COLO668 (cell line): ENCODE results near the gene APOBEC2.

Source experiments
- DNase-seq: peaks from one replicate; lab custom pipeline; 2025; ENCODE audit not compliant: unreplicated experiment; lab: John Stamatoyannopoulos, UW

Gene APOBEC2

DNA sequence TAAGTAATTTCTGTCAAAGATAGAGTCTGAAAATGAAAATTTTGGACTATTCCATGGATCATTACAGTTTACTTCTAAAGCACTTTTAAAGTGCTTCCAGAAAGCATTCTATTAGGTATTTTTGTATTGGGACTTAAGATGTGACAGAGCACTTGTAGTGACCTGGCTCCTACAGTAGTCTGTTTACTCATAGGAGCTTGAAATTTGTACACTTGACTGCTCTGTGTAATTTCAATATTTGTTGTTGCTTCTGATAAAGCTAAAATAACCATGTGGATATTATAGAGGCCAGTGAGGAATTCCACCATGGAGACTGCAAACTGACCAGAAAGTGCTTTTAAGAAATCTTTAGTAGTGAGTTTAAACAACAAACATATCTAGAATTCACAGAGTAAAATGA lies 30.1 kb downstream of the APOBEC2 start:
- no peak for DNase-seq

DNA sequence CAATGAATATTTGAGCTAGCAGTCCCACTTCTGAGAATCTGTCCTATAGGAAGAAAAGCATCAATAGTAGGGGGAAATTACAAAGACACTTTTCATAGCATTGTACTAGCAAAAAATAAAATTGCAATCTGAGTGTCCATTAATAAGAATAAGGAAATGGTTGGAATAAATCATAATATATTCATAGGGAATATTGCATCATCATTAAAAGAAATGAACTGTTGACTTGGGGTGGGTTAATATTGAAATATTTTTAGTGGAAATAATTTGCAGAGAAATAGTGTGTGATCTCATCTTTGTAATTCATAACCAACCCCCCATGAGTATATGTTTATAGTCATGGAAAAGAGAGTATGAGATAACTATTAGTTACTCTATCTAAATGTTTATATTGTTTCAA lies 32.2 kb downstream of the APOBEC2 start:
- DNase-seq, result no peak

DNA sequence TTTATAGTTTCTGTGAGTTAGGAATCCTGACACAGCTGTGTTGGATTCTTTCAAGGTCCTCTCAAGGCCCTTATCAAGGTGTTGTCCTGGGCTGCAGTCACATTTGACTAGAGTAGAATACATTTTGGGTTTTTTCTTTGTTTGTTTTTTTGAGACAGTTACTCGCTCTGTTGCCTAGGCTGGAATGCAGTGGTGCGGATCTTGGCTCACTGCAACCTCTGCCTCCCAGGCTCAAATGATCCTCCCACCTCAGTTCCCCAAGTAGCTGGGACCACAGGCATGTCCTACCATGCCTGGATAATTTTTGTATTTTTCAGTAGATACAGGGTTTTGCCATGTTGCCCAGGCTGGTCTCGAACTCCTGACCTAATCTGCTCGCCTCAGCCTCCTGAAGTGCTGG lies 35.4 kb downstream of the APOBEC2 start:
- DNase-seq, result no peak

DNA sequence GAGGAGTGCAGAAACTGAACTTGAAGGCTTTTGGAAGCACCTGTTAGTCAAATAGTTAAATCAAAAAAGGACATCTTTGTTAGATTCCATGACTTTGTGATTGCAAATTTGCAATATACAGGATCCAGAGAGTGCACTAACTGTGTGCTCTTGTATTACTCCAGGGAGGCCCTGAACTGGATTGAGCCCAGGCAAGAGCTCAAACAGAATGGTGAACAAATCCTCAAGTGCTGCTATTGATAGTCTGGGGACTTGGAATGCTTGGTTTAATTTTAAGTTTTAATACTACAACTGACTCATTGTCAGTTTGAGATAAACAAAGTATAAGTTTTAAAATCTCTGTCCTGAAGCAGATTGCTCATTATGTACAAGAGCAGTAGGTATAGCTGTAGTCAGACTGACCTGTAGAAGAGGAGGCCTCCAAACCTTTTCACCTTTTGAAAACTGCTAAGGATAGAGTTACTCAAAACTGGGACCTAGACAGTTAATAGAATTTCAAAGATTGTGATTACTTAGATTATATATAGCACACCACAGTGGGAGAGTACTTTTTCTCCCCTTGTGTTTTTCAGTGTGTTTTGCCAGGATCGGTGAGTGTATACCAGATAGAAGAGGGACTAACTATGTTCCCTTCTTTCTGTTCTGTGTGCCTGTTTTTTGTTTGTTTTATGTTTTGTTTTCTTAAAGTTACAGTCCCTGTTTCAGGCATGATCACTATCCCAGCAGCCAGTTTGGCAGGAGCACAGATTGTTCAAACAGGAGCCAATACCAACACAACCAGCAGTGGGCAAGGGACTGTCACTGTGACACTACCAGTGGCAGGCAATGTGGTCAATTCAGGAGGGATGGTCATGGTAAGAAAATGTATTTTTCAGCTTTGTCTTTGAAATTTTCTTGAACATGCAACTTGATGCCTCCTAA lies 38.1 kb downstream of the APOBEC2 start:
- no peak for DNase-seq

DNA sequence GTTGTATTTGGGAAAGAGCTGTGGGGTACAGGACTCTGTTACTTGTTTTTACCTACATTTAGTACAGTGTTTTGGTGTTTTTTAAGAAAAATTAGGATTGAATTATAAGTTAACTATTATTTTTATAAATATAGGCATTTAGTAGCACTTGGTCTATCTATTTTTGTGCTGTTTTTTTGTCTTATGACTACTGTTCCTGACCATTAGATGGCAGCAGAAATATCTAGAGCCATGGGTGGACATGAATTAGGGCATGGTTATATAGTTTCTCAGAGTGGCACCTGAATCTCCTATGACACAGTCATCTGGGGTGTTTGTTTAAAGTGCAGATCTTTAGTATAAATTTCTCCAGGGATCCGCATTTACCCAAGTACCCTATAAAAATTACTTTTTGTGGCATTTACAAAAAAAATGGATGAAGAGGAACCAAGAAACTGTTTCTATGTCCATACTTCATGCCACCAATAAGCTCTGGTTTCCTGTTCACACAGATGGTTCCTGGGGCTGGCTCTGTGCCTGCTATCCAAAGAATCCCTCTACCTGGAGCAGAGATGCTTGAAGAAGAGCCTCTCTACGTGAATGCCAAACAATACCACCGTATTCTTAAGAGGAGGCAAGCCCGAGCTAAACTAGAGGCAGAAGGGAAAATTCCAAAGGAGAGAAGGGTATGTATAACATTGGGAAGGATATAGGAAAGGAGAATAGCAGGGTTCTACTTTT lies 39.6 kb downstream of the APOBEC2 start:
- no peak for DNase-seq

DNA sequence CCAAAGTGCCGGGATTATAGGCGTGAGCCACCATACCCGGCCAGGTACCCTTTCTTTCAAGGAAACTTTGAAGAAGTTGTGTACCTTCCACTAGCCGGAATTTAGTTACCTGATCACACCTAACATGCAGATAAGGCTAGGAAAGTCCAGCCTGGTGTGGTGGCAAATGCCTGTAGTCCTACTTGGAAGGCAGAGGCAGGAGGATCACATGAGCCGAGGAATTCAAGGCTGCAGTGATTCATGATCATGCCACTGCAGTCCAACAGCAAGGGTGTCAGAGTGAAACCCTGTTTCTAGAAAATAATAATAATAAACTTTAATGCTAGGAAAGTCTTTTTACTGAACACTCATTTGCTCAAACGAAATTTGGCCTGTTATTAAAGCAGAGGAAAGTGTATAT lies 40.7 kb downstream of the APOBEC2 start:
- no peak for DNase-seq

DNA sequence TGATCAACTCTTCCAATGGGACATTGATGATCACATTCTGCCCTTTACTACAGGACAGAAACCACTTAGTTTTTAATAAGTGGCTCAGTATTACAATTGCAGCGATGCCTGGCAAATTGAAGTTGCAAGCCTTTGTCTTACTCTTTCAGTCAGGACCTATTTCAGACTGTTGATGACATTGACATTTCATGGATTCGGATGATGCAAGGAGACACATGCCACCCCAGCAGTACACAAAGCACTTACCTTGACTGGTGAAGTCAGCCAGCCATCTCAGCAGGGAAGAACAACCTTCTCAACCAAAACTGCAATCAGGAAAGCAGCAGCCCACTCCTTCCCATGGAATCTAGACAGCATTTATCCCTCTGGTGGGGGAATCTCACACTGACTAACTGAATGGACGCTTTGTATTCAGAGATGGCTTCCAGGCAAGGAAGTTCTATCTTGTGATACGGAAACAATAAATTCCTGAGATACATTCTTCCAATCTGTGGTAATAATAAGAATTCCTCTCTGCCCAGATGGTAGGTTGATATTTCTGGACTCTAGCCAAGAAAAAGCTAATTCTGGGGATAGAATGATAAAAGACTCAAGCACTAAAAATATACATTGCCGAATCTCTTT lies 44.6 kb downstream of the APOBEC2 start:
- no peak for DNase-seq

DNA sequence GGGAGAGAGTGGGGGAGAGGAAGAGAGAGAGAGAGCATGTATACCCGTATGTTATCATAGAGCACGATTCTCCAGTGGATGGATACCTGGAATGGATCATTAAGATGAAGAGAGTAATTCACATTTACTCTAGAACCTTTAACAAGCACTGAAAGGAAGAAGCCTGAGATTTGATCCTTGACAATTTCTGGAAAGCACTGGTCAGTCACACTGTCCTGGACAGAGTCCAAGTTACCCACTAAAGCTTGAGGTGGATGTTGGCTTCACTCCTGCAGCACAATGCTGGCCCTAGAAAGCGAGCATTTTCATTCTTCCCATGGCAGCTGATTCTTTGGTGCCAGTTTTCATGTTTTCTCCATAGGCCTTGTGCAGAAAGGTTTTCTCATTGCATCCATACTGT lies 45.4 kb downstream of the APOBEC2 start:
- no peak for DNase-seq

DNA sequence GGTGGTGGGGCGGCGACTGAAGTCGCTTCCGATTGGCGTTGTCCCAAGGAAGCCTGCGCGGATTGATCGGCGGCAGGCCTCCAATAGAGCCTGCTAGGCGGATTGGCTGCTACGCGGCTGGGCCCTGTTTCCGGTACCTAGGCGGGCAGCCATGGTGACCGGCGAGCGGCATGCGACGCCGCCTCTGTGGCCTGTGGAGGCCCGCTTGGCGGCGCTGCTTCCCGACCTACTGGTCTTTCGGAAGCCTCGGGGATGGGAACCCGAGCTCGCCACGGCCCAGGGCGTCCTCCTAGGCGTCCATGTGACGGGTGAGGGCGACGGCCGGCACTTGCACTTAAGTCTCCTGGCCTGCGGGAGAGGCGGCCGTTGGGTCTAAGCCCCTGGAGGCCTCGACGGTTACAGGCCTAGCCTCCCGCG lies 47.9 kb downstream of the APOBEC2 start:
- DNase-seq, result no peak

DNA sequence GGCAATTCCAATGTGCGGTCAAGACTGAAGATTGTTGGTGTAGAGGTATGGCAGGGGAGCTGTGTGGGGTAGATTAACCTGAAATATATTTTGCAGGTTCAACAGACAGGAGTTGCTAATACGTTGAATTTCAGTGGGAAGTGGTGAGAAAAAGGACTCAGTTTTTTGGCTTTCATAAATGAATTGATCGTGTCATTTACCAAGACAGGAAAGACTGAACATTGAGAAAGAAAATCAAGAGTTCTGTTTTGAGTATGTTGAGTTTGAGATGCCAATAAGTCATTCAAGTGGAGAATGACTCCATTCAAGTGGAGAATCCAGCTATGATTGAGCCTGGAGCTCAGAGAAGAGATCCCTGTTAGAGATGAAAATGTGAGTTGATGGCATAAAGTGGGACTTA lies 50.8 kb downstream of the APOBEC2 start:
- no peak for DNase-seq

DNA sequence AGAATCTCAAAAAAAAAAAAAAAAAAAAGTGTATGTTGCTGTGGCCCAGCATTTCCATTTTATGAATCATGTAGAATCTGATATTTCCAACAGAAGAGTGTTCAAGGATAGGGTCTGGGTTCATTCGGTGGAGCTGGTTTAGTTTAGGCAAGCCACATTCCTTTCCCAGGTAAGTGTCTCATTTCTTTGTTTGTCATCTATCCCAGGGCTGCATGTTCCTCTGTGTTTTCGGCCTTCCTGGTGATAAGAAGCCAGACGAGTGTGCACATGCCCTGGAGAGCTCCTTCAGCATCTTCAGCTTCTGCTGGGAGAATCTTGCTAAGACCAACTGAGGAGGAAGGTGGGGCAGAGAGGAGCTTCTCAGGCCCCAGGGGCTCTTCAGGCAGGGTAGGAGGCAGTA lies 58.0 kb downstream of the APOBEC2 start:
- no peak for DNase-seq
